GM13977 (cell line): Measurements from ENCODE around the gene DNAH2.

Source experiments
- DNase-seq: peaks from one replicate; pipeline ENCODE4 v3.0.0; 2012; ENCODE audit warnings: low spot score
- in situ Hi-C: fragments of 300-500 bp; cut with MboI; formaldehyde crosslinking; loops from one replicate; pipeline ENCODE4 v1.12.0; 2022; ENCODE audit warnings: low sequenced_read_pairs, low pct_unique_long_range_greater_than_20kb, mixed read lengths, inconsistent platforms; ENCODE audit not compliant: unreplicated experiment
- TF ChIP-seq, protein P1 (sequence below): IDR thresholded peaks from 2 replicates; pipeline ENCODE4 v1.5.1; 2012; ENCODE audit warnings: mild to moderate bottlenecking, control low read depth; ENCODE audit not compliant: insufficient read depth; ENCODE audit errors: extremely low read depth, missing control alignments

DNAH2 gene

DNA sequence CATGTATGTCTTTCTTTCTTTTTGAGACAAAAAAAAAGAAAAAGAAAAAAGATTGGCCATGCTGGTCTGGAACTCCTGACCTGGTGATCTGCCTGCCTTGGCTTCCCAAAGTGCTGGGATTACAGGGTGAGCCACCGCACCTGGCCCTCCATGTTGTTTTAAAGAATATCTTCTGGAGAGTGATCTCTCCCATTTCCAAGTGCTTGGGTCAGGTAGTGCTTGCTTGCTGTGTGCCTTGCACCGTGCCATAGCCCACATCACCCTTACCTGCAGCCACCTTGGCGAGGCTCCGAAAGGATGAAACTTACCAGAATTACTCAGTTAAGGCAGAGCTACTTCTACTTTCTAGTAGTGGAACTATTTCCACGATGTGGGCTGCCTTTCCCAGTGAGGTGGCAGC is 97.4 kb downstream of the DNAH2 start:
- TF ChIP-seq, protein P1, sequence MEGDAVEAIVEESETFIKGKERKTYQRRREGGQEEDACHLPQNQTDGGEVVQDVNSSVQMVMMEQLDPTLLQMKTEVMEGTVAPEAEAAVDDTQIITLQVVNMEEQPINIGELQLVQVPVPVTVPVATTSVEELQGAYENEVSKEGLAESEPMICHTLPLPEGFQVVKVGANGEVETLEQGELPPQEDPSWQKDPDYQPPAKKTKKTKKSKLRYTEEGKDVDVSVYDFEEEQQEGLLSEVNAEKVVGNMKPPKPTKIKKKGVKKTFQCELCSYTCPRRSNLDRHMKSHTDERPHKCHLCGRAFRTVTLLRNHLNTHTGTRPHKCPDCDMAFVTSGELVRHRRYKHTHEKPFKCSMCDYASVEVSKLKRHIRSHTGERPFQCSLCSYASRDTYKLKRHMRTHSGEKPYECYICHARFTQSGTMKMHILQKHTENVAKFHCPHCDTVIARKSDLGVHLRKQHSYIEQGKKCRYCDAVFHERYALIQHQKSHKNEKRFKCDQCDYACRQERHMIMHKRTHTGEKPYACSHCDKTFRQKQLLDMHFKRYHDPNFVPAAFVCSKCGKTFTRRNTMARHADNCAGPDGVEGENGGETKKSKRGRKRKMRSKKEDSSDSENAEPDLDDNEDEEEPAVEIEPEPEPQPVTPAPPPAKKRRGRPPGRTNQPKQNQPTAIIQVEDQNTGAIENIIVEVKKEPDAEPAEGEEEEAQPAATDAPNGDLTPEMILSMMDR, result no peak
- DNase-seq, result no peak
- in situ Hi-C loops, result no loop called here

DNA sequence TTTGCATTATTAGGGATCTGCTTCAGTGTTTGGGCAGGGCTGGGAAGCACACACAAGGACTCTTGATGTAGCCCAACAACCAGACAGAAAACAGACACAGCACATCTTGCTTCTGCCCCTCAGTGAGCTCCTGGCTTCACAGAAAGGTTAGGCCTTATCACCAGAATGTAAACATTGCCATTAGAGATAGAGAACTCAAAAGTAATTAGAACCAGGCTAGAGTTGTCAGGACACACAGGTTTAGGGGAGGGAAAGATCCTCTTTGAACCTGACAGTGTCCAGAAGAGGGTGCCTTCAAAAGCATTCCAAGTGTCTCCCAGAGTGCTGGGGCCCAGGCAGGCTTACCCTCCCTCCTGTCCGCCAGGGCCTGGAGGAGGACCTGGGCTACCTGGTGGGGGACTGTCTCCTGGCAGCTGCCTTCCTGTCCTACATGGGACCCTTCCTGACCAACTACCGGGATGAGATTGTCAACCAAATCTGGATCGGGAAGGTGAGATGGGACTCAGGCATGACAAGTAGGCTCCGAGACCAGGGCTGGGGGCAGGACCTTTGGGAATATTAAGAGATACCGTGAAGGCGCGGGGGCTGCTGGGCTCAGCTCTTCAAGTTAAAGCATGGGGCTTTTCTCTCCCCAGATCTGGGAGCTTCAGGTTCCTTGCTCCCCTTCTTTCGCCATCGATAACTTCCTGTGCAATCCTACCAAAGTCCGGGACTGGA is 99.5 kb downstream of the DNAH2 start:
- TF ChIP-seq, protein P1, result no peak
- in situ Hi-C loops, result no loop called here
- no peak for DNase-seq

DNA sequence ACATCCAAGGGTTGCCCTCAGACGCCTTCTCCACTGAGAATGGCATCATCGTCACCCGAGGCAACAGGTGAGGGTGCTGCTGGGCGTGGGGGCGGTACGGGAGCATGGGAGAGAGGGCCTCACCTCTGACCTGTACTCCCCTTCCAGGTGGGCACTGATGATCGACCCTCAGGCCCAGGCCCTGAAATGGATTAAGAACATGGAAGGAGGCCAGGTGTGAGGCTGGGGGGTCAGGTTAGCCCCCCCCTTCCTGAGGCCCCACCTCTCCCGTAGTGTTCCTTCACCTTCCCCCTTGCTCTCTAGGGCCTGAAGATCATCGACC is 100.1 kb downstream of the DNAH2 start:
- TF ChIP-seq, protein P1, result no peak
- in situ Hi-C loops, result no loop called here
- no peak for DNase-seq

DNA sequence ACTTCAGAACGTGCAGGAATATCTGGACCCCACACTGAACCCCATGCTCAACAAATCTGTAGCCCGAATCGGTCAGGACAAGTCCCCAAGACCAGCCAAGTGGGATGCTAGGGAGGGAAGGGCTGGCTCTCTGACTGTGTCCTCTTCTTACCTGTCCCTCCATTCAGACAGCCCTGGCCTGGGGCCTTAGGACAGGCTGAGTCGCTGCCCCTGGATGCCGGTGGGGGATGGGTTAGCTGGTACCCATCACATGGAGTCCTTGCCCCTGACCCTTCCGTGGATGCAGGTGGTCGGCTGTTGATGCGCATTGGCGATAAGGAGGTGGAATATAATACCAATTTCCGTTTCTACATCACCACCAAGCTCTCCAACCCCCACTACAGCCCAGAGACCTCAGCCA is 100.5 kb downstream of the DNAH2 start:
- in situ Hi-C loops, result no loop called here
- TF ChIP-seq, protein P1, result no peak
- DNase-seq, result no peak

DNA sequence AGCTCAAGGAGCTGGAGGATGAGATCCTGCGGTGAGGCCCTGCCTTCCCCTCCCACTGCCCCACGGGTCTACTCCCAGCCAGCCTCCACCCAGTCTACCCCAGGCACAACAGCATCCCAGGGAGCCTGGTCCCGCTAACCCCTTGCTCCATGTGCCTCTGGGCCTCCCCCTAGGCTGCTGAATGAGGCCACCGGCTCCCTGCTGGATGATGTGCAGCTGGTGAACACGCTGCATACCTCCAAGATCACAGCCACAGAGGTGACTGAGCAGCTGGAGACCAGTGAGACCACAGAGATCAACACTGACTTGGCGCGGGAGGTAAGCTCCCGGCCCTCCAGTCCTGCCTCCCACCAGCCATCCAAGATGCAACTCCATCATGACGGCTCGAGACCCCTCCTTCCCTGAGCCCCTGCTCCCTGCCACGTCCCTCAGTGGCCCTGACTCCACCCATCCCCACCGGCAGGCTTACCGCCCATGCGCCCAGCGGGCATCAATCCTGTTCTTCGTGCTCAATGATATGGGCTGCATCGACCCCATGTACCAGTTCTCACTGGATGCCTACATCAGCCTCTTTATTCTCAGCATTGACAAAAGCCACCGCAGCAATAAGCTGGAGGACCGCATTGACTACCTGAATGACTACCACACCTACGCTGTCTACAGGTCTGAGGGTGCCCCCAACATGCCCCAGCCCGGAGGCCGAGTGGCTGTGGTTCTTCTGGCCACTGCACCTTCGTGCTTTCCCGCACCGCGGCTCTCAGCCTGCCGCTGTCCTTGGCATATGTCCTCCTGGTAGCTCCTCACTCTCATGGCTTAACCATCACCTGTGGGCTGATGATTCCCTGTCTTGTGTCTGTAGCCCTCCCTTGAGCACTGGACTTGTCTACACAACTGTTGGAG is 101.5 kb downstream of the DNAH2 start:
- TF ChIP-seq, protein P1, result no peak
- no peak for DNase-seq
- in situ Hi-C loops, result no loop called here

DNA sequence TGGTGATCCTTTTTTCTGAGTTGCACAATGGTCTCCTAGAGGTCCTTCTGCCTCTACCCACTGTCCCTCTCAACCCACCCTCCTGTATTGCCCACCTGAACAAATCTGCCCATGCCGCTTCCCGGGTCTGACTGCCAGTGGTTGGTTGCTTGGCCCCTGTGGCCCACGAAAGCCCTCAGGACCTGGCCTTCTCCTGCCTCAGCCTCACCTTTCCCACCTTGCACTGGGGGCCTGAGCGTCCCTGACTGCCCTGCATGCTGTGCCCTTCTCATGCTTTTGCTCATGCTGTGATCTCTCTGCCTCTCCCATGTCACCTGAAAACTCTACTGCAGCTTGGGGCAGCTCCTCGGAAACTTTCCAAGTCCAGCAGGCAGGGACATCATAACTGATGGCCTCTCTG is 102.7 kb downstream of the DNAH2 start:
- TF ChIP-seq, protein P1, result no peak
- DNase-seq, result no peak
- in situ Hi-C loops, result no loop called here
